HG03095 (cell line): Measurements from ENCODE around the gene NEMP1.
"Not testable (repeated sequence)": the region's sequence is repeated elsewhere in the genome, so short reads cannot be mapped to it uniquely, and the experiment has no call there.

Experiments used
- ATAC-seq: cut with Tn5 transposase; IDR thresholded peaks from one replicate; pipeline ENCODE4 v1.9.1; 2021; ENCODE audit warnings: moderate library complexity; ENCODE audit not compliant: unreplicated experiment

The NEMP1 gene

GRCh38 chr12:57057067-57057751 lies 21.4 kb downstream of the NEMP1 start:
- no peak for ATAC-seq

- no peak for ATAC-seq
Measured at GRCh38 chr12:57055824-57056223, 22.8 kb downstream of the NEMP1 start.

GRCh38 chr12:57053901-57054300 lies 24.7 kb downstream of the NEMP1 start:
- ATAC-seq: not testable (repeated sequence)

GRCh38 chr12:57053146-57053545 lies 25.4 kb downstream of the NEMP1 start:
- ATAC-seq: not testable (repeated sequence)

- no peak for ATAC-seq
Measured at GRCh38 chr12:57051011-57051410, 27.6 kb downstream of the NEMP1 start.

GRCh38 chr12:57049890-57050289 lies 28.7 kb downstream of the NEMP1 start, which contains the start of gene MYO1A:
Gene MYO1A, minus strand, starts transcription at chr12:57050129. Its CDS starts 1,806 bp downstream, at chr12:57048323.
- no peak for ATAC-seq

GRCh38 chr12:57049119-57049446 lies 29.5 kb downstream of the NEMP1 start:
- no peak for ATAC-seq

GRCh38 chr12:57048423-57049118 lies 30.0 kb downstream of the NEMP1 start:
- no peak for ATAC-seq

- no peak for ATAC-seq
Measured at GRCh38 chr12:57047981-57048380, 30.6 kb downstream of the NEMP1 start.

- no peak for ATAC-seq
Measured at GRCh38 chr12:57046947-57047890, 31.4 kb downstream of the NEMP1 start.

GRCh38 chr12:57046086-57046791 lies 32.4 kb downstream of the NEMP1 start:
- ATAC-seq: no peak

GRCh38 chr12:57044889-57045288 lies 33.7 kb downstream of the NEMP1 start:
- ATAC-seq: no peak

- no peak for ATAC-seq
Measured at GRCh38 chr12:57044468-57044867, 34.1 kb downstream of the NEMP1 start.

- no peak for ATAC-seq
Measured at GRCh38 chr12:57042695-57043094, 35.9 kb downstream of the NEMP1 start.

- no peak for ATAC-seq
Measured at GRCh38 chr12:57040750-57041149, 37.8 kb downstream of the NEMP1 start.

- ATAC-seq: no peak
Measured at GRCh38 chr12:57040211-57040610, 38.4 kb downstream of the NEMP1 start.

- no peak for ATAC-seq
Measured at GRCh38 chr12:57039016-57039798, 39.4 kb downstream of the NEMP1 start.

- ATAC-seq: no peak
Measured at GRCh38 chr12:57037264-57037663, 41.3 kb downstream of the NEMP1 start.

- ATAC-seq: no peak
Measured at GRCh38 chr12:57033431-57033830, 45.2 kb downstream of the NEMP1 start.

- ATAC-seq: no peak
Measured at GRCh38 chr12:57031789-57032188, 46.8 kb downstream of the NEMP1 start.
